ENCODE data around the gene SGMS2.
A peak's percentile ranks its signal among the peaks of the same experiment; 100 is the strongest.

Gene SGMS2

DNA sequence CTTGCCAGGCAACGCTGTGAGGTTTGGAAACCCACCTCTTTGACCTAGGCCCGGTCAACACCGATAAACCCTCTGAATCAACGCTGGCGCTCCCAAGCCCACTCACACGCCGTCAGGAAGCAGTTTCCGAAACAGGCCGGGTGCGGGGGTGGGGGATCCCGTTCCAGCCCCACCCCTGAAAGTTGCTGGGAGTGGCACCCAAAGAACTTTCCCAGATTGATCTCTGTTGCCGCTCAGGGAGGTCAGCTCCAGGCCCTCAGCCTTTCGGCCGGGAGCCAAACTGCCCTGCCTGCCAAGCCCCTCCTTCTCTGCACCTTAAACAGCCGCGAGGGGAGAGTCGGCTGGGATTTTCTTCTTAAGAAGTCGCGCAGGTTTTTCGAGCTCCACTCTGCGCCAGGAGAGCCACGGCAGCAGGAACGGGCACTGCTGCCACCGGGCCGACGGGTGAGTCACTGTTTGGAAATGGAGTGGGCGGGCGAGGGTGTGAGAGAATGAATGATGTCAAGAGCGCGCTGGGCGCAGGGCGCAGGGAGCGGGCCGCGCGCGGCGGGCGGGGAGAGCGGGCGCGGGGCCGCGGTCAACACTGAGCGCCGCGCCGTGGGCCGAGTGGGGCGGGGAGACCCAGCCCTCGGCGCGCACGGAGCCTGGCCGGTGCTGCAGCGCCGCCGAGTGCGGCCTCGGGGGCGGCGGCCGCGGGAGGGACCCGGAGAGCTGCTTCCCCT, at the start of gene SGMS2:
Gene SGMS2, plus strand, starts transcription at position 583 of the 722 bp plus-strand sequence. CDS start 70,622 bp downstream, outside the sequence.
- peak; percentile 66 for DNase-seq

DNA sequence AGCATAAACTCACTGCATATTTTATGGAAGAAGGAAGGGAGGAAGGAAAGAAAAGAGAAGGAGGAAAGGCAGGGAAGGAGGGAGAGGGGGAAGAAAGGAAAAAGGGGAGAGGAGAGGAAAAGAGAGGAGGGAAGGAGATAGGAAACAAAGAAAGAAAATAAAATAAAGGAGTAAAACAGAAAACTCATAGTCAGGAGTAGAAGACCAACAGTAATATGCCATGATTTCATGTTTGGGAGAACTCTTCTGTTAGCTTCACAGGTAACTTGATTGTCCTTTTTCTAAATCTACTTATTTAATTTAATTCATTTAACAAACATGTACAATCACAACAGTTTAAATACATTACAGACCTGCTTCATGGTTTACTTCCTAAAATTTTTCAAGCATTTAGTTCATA, 46.8 kb upstream of the SGMS2 start:
- no peak for DNase-seq

DNA sequence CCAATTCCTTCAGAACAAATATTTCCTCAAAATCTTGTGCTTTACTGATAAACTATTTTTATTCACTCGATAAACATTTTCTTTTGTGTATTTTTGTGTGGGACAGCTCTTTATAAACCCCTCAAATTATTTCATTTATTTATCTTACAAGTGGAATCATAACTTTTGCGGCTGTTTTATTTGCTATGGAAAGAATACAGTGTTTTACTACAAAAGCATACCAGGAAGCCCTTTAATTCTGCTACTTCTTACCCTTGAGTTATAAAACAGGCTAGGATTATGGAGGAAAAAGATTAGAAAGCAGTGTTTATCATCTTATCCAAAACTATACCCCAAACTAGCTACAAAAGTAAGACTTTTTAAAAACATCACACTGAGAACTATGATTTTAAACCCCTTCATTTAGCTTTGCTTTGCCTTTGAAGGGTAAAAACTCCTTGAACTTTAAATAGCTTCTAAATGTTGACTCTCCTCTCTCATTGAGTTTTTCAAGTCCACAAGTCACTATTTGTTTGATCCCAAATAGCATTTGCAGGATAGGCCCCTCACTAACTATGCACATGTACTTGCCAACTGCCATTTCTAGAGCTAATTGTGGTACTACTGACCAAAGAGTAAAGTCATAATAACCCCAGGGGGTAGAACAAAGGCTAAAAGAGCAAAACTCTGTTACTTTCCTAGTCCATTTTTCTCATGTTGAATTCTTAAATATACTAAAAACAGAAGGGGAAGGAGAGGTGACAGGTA, 45.8 kb upstream of the SGMS2 start:
- DNase-seq = no peak

DNA sequence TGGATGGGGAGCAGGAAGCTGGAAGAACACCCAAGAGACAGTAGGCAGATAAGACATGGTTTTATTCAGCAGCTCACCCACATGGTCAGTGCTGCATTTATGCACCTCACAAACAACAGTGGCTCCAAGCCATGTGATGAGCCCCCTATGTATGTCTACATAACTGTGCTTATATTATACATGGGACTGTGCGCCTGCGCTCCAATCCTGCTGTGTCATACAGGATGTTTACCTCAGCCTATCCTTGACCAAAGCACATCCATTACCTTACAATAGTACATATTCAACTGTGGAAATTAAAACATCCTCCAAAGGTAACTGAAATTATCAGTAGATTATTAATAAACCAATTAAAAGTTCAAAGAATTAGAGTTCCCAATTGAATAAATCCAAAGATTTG, 44.1 kb upstream of the SGMS2 start:
- no peak for DNase-seq

DNA sequence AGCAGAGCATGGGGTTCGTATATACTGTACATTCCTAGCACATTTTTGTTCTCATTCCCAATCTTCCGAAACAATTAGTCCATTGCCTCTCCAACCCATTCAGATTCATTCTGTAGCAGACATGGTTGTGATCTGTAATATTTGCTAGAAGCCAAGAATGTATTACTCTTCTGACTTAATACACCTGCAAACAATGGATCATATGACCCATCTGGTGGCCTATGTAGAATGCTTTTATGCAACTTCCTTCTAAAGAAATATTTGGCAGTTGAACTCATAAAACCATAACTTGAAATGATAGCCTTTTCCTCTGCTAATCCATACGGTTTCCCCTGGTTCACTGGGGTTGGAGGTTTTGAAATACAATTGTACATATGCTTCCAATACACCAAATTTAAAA, 32.8 kb upstream of the SGMS2 start:
- DNase-seq = no peak

DNA sequence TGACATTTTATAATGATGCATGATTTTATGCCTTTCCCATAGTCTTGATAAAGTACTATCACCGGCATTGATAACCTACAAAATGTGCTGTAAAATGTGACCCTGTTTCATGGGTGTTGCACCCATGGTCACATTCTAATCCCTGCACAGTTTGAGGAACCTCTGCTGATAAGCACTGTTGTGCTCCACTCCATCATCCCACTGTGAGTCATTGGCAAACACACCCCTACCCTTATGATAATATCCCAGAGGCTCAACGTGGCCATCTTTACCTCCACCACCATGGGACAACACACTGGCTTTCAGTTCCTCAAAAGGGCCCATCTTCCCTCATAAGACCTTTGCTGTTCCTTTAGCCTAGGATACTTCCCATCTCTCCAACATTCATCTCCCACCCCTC, 32.0 kb upstream of the SGMS2 start:
- no peak for DNase-seq

DNA sequence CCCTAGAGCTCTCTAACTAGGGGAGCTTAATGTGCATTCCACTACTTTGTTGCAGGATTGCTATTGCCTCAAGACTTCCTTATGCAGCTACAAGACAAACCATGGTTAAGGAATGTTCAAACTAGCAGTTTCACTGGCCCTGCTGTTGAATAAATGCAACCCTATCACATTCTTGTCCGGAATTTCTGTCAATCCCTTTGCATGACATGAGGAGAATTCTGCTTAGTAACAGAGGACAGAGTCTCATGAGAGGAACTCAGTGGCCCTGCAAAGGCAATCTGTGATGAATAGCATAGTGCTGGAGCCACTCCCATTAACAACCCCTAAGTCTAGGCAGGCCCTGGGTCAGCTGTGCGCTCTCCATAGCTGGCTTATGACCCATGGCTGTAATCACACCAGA, 30.7 kb upstream of the SGMS2 start:
- DNase-seq = no peak

DNA sequence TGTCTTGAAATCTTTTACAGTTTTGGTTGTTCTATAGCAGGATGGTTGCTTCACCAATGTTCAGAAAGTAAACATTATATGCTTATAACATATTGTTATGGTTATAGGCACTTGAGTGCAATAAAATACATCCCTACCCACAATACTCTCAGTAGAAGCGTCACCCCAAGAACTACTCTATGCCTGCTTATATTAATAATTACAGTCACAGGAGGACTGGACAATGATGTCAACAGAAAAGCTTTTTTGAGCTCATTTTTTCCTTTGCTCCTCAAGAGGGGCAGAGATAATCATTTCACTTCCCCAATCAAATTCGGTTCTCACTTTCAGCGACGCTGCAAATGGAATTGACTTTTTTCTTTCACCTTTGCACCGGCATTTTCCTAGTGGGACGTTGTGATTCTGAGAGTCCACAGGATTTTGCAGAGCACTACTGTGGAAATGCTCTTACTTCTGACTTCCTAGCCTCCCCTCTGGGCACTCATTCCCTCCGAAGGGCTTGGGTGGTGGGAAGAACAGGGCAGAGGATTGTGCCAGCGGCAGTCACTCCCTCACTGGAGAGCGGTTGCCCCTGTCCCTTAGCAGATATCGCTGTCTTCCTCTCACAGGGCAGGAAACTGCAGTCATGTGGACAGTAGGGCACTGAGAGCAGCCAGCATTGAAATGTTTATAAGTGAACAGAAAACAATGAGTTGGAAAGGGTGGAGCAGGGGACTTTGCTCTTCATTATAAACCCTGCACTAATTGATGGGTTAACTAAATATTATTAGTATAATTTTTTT, 24.9 kb upstream of the SGMS2 start:
- DNase-seq = no peak

DNA sequence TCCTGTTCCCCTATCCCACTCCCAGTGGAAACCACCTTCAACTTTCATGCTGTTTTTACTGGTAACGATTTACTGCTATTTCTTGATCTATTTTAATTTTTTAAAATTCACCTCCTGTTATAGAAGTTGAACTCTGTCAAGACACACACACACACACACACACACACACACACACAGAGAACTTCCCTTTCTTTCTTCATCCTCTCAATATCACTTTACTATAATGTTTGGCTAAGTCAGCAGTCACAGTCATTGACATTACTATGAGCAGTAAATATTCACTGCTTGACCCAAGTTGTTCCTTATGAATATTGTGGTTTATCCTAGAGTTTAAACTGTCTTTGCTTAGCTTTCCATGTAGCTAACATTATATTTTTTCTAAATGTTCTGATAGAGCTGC, 24.0 kb upstream of the SGMS2 start:
- DNase-seq = no peak

DNA sequence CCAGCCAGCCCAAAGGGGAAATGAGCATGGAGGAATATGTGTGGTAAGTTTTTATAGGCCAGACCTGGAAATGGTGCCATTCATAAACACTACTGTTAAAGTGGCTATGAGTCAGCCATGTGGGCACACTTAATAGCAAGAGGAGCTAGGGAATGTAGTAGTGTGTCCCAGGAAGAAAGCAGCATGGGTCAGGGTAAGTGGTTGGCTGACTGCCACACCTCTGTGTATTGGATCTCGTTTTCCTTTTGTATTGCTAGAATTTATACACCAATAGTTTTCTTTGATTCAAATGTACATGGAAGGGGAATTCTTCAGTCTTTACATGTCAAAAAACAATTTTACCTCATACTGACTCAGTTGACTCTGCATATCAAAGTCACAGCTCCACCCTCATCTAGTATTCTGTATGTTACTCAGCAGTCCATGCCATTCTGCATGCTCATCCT, 22.9 kb upstream of the SGMS2 start:
- no peak for DNase-seq

DNA sequence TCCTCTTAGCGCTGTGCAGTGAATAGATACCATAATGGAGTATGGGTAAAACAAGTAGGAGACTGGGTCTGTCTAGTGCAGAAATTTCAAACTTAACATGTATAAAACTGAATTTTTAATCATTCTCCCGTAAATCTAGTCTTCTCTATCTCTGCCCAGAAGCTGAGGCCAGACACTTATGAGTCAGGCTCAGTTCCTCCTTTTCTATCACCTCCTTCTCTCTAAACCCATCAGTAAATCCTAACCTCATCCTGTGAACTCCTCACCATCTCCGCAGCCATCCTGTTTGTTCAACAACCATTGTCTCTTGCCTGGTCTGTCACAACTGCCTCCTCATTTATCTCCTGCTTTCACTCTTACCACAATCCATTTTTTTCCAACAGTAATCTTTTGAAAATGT, 19.8 kb upstream of the SGMS2 start:
- DNase-seq = no peak

DNA sequence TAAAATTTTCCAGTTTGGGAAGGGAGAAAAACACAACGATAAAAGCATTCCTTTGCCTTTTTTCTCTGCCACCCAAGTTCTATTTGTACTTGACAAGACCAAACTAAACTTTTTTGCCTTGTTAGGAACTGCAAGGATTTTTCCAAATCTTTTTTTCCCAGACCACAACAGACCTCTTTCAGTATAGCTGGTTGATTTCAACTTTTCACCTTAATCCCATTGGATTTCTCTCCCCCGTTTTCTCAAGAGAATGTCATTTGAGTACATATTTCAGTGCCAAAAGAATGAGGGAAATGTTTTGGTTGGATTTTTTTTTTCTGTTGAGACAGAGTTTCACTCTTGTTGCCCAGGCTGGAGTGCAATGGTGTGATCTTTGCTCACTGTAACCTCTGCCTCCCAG, 18.5 kb upstream of the SGMS2 start:
- DNase-seq = no peak

DNA sequence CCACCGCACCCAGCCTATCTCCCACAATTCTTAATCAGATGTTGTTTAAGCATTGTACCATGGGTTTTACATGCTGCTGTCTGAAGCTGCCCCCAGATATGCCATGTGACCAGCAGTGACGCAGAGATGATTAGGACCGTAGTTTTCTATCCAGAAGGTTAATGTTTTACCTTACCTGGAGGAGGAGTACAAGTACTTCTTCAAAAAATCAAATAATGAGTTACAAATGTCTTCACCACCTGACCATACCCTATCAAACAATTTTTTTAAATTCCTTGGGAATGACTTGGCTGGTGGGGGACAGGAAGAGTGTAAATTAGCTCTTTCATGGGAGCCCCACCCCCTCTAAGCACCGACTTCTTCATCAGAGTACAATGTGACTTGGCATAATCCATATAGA, 16.2 kb upstream of the SGMS2 start:
- DNase-seq = no peak

DNA sequence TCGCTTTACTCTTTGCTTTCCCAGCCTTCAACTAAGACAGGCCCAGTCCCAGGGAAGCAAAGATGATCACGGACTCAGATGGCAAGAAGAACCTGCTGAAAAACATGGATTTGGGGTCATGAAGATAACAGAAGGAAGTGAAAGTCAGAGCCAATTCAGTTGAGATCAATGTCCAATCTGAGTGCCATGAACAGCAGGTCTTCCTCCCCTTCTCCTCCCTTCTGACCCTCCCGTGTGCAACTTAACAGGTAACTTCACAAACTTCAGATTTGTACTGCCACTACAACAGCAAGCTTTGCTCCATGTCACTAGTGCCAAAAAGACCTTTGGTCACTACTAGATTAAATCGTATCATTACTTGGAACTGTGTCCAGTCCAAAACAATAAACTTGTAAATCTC, 15.5 kb upstream of the SGMS2 start:
- DNase-seq = no peak

DNA sequence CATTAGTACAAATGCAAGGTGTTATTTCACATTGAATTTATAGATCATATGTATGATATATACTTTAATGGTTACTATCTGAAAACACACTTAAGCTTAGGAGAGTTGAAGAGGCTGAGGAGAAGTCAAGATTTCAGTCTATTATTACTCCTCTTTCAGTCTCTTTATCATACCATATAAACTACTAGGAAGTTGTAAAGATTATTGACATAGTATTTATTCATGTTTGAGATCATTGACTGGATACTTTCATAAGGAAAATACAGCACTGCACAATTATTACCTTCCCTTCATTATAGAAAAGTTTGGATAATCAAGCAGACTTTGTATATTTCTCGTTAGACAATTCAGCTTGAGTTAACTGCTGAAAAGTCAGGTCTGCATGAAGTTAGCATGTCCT, 10.0 kb upstream of the SGMS2 start:
- no peak for DNase-seq

DNA sequence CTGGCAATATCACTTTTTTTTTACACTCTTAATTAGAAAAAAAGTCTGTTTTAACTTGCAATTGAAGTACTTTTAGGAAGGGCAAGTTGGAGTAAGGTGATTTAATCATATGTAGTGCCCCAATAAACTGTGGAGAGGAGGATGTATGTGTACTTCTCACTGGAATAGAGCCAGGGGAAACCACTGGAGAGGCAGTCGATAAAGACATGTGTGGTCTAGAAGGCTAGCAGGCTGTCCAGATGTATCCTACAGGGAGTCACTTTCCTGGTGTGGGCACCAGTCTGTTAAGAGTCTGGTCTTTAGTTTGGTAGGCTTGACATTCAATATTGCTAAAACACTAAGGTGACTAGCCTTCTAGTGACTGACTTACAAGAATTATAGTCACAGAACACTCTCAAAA, 9.6 kb upstream of the SGMS2 start:
- DNase-seq = no peak

DNA sequence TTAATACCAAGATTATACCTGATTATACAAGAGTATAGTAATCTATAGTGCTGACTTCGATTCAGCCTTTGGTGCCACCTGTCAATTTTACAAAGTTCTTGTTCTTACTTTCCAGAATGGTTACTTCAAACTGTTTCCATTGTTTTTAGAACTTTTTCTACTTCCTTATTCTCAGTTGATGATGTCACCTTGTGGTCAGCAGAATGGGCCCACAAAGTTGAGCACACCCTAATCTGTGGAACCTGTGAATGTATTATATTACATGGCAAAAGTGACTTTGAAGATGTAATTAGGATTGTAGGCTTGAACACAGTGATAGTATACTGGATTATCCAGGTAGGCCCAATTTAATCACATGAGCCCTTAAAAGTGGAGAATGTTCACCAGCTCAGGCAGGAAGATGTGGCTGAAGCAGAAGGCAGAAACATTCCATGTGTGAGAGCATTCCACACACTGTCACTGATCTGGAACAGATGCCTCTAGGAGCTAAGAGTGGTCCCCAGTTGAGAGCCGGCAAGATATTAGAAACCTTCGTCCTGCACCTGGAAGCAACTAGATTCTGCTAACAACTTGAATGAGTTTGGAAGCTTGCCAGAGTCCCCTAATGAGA, 6.3 kb upstream of the SGMS2 start:
- DNase-seq = no peak

DNA sequence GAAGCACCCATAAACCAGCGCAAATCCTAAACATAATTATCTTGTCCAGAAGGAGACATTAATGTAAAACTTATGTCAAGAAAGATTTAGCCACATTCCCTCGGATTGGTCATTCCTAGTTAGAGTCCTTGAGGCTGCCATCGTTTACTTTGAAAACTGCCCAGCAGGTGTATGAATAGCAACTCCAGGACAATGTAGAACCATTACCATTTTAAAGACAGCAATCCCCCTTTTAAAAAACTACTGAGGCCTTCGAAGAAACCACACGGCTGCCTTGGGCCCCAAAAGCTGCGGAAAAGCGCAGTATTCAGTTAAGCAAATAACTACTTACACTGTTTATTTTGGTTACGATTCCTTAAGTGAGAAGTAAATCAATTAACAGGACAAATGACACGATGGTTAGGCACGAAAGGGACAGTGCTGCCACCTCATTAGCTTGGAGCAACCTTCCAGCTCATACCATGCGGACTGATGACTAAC, 822 bp upstream of the SGMS2 start:
- no peak for DNase-seq

DNA sequence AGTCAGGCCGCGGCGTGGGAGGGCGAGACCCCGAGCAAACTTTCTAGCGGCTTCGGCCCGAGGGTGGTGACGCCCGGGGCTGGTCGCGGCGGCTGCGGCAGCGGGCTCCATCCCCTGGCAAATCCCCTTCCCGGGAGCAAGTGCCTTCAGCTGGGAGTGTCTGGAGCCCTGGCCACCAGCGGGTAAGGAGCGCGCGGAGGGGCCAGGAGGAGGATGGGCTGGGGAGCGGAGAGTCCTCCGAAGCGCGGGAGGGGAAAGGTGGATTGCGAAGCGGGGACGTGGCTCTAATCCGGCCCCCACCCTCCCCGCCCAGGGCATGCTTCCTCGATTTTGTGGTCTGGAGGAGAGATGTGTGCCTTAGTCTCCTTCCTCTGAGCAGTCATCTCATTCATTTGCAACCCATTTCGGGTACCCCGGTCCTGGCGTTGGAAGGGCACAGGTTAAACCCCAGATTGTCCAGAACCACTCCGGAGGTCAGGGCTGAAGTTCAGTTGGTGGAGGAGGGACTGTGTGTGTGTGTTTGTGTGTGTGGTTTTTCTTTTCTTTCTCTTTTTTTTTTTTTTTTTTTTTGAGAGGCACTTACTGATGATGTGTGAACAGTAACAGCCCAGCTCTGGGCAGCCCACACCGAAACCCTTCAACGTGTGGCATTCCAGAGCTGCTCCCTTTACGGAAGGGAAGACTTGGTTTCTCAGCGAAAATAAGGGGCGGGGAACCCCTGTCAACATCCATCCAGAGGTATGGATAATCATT, 516 bp downstream of the SGMS2 start:
- DNase-seq = no peak

DNA sequence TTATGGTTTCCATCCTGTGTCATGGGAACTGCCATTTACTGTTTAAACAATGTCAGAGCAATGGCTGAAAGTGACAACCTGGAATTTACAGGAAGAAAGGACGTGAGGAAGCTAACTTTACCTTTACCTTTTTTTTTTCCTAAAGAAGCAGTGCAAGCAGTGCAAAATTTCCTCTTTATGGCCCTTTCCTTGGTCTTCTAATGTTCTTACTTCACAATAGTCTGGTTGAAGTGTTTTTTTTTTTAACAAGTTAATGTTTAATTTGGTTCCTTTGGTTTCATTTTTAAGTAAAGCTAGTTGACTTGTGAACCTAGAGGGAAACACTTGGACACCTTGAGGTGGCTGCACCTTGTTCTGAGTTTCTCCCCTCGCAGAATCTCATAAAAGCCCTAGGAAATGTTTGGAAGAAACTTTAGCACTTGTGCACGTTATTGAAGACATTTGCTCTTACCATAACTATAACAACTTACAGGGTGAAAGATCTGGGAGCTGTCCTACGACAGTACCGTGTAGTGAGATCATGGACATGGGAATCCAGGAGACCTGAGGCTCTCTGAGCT, 1.8 kb downstream of the SGMS2 start:
- no peak for DNase-seq

DNA sequence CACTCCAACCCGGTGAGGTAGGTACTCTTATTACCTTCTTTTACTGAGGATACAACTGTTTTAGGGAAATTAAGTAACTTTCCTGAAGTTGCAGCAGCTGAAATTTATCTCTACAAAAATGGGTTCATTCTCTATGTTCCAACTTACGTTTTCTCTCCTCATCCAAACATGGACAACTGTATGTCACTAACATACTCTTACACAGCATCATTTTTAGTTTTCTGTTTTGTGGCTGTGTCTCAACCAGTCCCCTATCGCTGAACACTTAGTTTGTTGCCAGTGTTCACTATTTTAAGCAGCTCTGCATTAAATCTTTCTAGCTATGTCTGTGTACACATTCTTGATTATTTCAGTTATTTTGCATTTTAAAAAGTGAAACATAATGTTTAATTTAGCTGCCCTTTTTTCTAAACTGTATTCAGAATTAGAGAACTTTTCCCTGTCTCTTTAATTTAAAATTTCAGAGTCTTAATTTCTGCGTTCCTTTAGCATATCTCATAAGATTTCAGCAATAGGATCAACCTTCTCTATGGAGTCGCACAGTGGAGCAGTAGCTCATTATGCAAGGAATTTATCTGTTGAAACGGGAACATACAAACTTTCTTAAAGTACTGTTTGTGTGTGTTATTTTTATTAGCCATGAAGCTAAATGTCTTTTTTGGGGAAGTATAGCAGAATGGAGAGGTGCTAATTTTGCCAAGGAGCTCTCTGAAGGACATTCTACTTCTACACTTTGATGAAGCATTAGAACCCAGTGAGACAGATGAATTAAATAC, 3.8 kb downstream of the SGMS2 start:
- no peak for DNase-seq
